ENCODE measurements around the gene SLC25A25. TPM values are rescaled to one million over a fixed set of nuclear protein-coding genes. Genes with fewer than 3 reads are reported as not detected.
"Not testable (repeated sequence)": the region's sequence is repeated elsewhere in the genome, so short reads cannot be mapped to it uniquely, and the experiment has no call there.

SLC25A25 gene
- total RNA-seq, 1 donor from 2014 or later = 34.7 TPM

GRCh38 chr9:128034821-128035652 lies 33.0 kb upstream of the SLC25A25 start:
- H3K27me3 ChIP-seq = no peaks in the 10 kb centered on the region
- DNase-seq (peak; percentile 78), ATAC-seq (peak; percentile 99)

GRCh38 chr9:128036522-128036921 lies 31.5 kb upstream of the SLC25A25 start:
- H3K36me3 ChIP-seq, ATAC-seq, H3K9me3 ChIP-seq, H3K27ac ChIP-seq, H3K4me3 ChIP-seq, H3K27me3 ChIP-seq, H3K4me1 ChIP-seq, DNase-seq: not testable (repeated sequence)
- intact Hi-C loops (cut with DNase I) = loop anchor here (5.0 kb wide), 1 partner anchor 94 kb away; no protein-coding TSS in a partner anchor

More at GRCh38 chr9:128034821-128035652, 33.0 kb upstream of the SLC25A25 start:
- H3K9me3 ChIP-seq = no peaks in the 10 kb centered on the region
- TF ChIP-seq CTCF (IDR thresholded peaks at IDR 0.05) = peak; percentile 90
- H3K36me3 ChIP-seq = no peaks in the 10 kb centered on the region
- no peak overlapping the region for H3K27ac ChIP-seq
- no peaks in the 10 kb centered on the region for H3K4me1 ChIP-seq
- intact Hi-C loops (cut with DNase I) = loop anchor here (5.0 kb wide), 1 partner anchor 93 kb away; no protein-coding TSS in a partner anchor
- no peak overlapping the region for H3K4me3 ChIP-seq

GRCh38 chr9:128040783-128041182 lies 27.2 kb upstream of the SLC25A25 start:
- ATAC-seq; H3K4me1 ChIP-seq; H3K4me3 ChIP-seq; H3K36me3 ChIP-seq; intact Hi-C loops (cut with DNase I); H3K9me3 ChIP-seq; H3K27ac ChIP-seq; DNase-seq; H3K27me3 ChIP-seq: not testable (repeated sequence)

GRCh38 chr9:128042043-128042442 lies 26.0 kb upstream of the SLC25A25 start:
- Histone ChIP-seq H3K27me3 (no peaks in the 10 kb centered on the region), H3K4me1 (no peaks in the 10 kb centered on the region), H3K36me3 (no peaks in the 10 kb centered on the region), H3K9me3 (no peaks in the 10 kb centered on the region), H3K4me3 (no peak overlapping the region), H3K27ac (no peak overlapping the region)
- no peak for TF ChIP-seq CTCF (IDR thresholded peaks at IDR 0.05)
- intact Hi-C loops (cut with DNase I) = no loop called here
- ATAC-seq (no peak), DNase-seq (no peak)

- ATAC-seq (no peak), DNase-seq (no peak)
- Histone ChIP-seq H3K36me3 (no peaks in the 10 kb centered on the region), H3K27ac (no peak overlapping the region), H3K4me1 (no peaks in the 10 kb centered on the region), H3K27me3 (no peaks in the 10 kb centered on the region), H3K9me3 (no peaks in the 10 kb centered on the region), H3K4me3 (no peak overlapping the region)
- no peak for TF ChIP-seq CTCF (IDR thresholded peaks at IDR 0.05)
- intact Hi-C loops (cut with DNase I) = no loop called here
Measured at GRCh38 chr9:128043467-128043868, 24.6 kb upstream of the SLC25A25 start.

- intact Hi-C loops (cut with DNase I) = not testable (repeated sequence)
Measured at GRCh38 chr9:128045409-128045808, 22.6 kb upstream of the SLC25A25 start.

GRCh38 chr9:128045831-128046230 lies 22.2 kb upstream of the SLC25A25 start:
- DNase-seq = no peak

More at GRCh38 chr9:128045409-128045808, 22.6 kb upstream of the SLC25A25 start:
- H3K27me3 ChIP-seq, DNase-seq, ATAC-seq, H3K27ac ChIP-seq, H3K4me3 ChIP-seq, H3K36me3 ChIP-seq, H3K9me3 ChIP-seq, H3K4me1 ChIP-seq: not testable (repeated sequence)

More at GRCh38 chr9:128045831-128046230, 22.2 kb upstream of the SLC25A25 start:
- ATAC-seq = no peak
- TF ChIP-seq CTCF (IDR thresholded peaks at IDR 0.05) = no peak
- Histone ChIP-seq H3K9me3 (no peaks in the 10 kb centered on the region), H3K27ac (no peak overlapping the region), H3K4me1 (no peaks in the 10 kb centered on the region), H3K36me3 (no peaks in the 10 kb centered on the region), H3K27me3 (no peaks in the 10 kb centered on the region), H3K4me3 (no peak overlapping the region)
- intact Hi-C loops (cut with DNase I) = no loop called here

All from upper lobe of right lung (tissue), 1 donor.